Fibroblast of villous mesenchyme (primary cell): ENCODE data around the gene PRAMEF12. TPM values are rescaled to one million over a fixed set of nuclear protein-coding genes. Genes with fewer than 3 reads are reported as not detected.
"Not testable (repeated sequence)": the region's sequence is repeated elsewhere in the genome, so short reads cannot be mapped to it uniquely, and the experiment has no call there.

ENCODE experiments used
- DNase-seq: peaks from one replicate; pipeline ENCODE4 v3.0.0-alpha.2; 2010; ENCODE audit warnings: low read depth
- H3K4me3 ChIP-seq: 2 replicates; pipeline ENCODE4 v1.5.1; 2011; ENCODE audit warnings: low read depth, mild to moderate bottlenecking, low read length
- total RNA-seq: library from RNA; depleted of rRNA; stranded (reverse); fragments of >200 nt; gene quantifications from 2 replicates; pipeline ENCODE4 v1.2.3, GENCODE V29; 2012
- TF ChIP-seq, protein P1 (sequence below): IDR thresholded peaks from 2 replicates; pipeline ENCODE4 v1.5.1; 2012; ENCODE audit warnings: low read depth, mild to moderate bottlenecking, low read length; ENCODE audit not compliant: insufficient read depth

PRAMEF12 gene
- total RNA-seq: under 0.01 TPM in 1 of 2 replicates, not detected in the other

DNA sequence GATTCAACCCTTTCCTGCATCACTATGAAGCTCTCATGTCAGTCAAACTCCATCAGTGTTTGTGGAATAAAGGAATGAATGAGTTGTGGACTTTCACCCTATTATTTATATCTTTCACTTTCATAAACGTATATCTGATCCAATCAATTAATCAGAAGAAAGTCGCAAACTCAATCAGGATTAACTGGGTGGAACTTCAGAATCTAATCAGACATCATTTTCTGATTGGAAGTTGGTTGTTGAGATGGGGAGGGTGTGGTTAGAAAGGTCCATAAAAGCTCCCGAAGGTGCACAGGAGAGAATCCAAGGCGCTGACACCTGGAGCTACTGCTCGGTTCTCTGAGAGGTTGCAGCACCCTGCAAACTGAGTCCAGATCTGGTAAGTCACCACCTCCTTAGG lies at the start of gene PRAMEF12:
Gene PRAMEF12 (plus strand): TSS at position 301 of the 400 bp plus-strand sequence. CDS start 1,130 bp downstream, outside the sequence.
- no peak for DNase-seq
- TF ChIP-seq, protein P1, sequence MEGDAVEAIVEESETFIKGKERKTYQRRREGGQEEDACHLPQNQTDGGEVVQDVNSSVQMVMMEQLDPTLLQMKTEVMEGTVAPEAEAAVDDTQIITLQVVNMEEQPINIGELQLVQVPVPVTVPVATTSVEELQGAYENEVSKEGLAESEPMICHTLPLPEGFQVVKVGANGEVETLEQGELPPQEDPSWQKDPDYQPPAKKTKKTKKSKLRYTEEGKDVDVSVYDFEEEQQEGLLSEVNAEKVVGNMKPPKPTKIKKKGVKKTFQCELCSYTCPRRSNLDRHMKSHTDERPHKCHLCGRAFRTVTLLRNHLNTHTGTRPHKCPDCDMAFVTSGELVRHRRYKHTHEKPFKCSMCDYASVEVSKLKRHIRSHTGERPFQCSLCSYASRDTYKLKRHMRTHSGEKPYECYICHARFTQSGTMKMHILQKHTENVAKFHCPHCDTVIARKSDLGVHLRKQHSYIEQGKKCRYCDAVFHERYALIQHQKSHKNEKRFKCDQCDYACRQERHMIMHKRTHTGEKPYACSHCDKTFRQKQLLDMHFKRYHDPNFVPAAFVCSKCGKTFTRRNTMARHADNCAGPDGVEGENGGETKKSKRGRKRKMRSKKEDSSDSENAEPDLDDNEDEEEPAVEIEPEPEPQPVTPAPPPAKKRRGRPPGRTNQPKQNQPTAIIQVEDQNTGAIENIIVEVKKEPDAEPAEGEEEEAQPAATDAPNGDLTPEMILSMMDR: no peak
- no peak within 1 kb of the TSS for H3K4me3 ChIP-seq

DNA sequence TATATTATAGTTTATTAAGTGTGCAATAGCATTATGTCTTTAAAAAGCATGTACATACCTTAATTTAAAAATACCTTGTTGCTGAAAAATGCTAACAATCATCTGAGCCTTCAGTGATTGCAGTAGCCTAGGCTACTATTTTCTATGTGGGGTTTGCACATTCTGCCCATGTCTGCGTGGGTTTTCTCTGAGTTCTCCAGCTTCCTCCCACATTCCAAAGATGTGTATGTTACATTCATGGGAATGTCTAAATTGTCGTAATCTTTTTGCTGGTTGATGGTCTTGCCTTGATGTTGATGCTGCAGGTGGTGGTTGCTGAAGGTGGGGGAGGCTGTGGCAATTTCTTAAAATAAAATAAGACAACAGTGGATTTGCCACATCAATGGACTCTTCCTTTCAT lies 45.1 kb upstream of the PRAMEF12 start:
- no peak for DNase-seq
- H3K4me3 ChIP-seq: no peak overlapping the region
- TF ChIP-seq, protein P1: no peak

DNA sequence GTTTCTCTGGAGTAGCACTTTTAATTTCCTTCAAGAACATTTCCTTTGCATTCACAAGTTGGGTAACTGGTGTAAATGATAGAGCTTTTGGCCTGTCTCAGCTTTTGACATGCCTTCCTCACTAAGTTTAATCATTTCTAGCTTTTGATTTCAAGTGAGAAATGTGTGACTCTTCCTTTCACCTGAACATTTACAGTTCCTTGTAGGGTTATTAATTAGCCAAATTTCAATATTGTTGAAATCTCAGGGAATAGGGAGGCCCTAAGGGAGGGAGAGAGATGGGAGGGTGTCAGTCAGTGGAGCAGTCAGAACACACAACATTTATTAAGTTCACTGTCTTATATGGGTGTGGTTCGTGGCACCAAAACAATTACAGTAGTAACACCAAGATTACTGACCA lies 43.4 kb upstream of the PRAMEF12 start:
- TF ChIP-seq, protein P1: no peak
- no peak overlapping the region for H3K4me3 ChIP-seq
- no peak for DNase-seq

DNA sequence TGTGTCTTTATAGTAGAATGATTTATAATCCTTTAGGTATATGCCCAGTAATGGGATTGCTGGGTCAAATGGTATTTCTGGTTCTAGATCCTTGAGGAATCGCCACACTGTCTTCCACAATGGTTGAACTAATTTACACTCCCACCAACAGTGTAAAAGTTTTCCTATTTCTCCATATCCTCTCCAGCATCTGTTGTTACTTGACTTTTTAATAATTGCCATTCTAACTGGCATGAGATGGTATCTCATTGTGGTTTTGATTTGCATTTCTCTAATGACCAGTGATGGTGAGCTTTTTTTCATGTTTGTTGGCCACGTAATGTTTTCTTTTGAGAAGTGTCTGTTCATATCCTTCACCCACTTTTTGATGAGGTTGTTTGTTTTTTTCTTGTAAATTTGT lies 42.5 kb upstream of the PRAMEF12 start:
- not testable (repeated sequence) for H3K4me3 ChIP-seq, DNase-seq

DNA sequence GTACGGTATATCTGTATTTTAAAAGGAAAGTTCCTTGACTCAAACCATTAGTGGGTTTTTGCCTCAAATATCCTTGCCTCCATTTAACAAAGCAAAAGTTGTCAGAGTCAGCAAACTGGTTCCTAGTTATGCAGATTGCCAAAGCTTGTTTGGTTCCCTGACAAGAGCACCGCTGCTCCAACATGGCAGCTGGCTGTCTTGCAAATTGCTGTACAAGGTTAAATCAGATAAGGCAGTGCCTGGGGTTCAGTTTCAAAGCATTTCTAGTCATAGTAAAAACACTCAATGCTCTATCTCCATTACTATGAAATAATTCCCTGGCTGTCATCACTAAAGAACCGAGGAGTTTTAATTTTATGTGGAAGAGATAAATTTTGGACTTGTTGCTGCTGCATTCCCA lies 38.9 kb upstream of the PRAMEF12 start:
- H3K4me3 ChIP-seq: no peak overlapping the region
- no peak for DNase-seq

DNA sequence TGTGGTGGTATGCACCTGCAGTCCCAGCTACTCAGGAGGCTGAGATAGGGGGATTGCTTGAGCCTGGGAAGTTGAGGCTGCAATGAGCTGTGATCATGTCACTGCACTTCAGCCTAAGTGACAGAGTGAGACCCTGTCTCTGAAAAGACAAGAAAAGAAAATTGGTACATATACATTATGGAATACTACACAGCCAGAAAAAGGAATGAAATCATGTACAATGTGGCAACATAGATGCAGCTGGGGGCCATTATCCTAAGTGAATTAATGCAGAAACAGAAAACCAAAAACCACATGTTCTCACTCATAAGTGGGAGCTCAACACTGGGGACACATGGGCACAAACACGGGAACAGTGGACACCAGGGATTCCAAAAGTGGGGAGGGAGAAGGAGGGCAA lies 34.6 kb upstream of the PRAMEF12 start:
- TF ChIP-seq, protein P1: no peak
- DNase-seq: no peak
- H3K4me3 ChIP-seq: no peak overlapping the region

More for the DNA sequence above, 38.9 kb upstream of the PRAMEF12 start:
- TF ChIP-seq, protein P1: no peak

DNA sequence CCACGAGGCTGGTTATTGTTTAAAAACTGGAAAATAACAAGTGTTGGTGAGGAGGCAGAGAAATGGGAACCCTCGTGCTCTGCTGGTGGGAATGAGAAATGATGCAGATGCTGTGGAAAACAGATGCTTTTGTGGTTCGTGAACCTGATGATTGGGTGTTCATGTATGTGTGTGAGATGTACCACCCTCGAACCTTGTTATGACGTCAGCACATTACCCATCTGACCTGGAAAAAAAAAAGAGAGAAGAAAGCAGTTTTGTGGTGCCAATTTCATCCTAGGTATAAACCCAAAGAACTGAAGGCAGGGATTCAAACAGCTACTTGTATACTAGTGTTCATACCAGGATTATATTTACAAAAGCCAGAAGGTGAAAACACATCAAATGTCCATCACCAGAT lies 33.9 kb upstream of the PRAMEF12 start:
- TF ChIP-seq, protein P1: no peak
- H3K4me3 ChIP-seq: no peak overlapping the region
- no peak for DNase-seq
